Left renal cortex interstitium (tissue), 4 donors: ENCODE measurements around the gene GLIS2. TPM values are rescaled to one million over a fixed set of nuclear protein-coding genes. Genes with fewer than 3 reads are reported as not detected.

Experiments
- DNase-seq, 4 donors: peaks; one replicate each; pipeline ENCODE4 v3.0.0-alpha.2; 2013; ENCODE audit warnings: low read depth in 4 of 4, low spot score in 2 of 4, missing footprints in 1 of 4
- polyA plus RNA-seq, 4 donors: library from polyadenylated mRNA; unstranded; fragments of 120-200 nt; gene quantifications; one replicate each; pipeline ENCODE4 v1.2.1, GENCODE V29; 2013; ENCODE audit not compliant: insufficient read length in 4 of 4

Gene GLIS2
- polyA plus RNA-seq, 4 donors, result 32.5 to 59.1 (median 48.3) TPM

DNA sequence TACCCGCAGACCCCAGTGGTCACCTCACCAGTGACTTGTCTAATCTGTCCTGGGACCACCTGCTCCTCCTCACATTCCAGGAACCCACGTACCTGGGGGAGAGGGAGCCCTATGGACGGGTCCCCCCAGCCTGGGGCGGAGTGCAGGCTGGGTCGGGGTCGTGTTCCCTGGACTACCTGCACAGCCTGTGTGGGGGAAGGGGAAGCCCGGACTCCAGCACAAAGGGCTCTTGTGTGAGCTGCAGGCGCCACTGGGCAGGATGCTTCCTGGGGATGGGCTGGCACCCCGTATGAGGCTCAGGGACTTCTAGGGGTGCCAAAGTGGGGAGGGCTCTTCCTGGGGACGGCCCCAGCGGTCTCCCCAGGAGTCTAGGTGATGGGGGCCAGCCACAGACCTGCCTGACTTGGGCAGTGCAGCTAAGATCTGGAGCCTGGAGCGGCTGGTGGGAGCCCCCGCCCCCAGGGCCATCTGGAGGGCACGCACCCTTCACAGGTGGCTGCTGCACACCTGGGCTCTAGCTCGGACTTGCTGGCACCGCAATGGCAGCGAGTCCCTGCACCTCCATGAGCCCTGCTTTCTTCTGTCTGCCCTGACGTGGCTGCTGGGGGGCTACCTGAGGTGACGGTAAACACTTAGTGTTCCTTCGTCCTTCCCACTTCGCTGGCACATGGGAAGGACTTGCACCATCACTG, 63.3 kb downstream of the GLIS2 start:
- DNase-seq, result no peak

DNA sequence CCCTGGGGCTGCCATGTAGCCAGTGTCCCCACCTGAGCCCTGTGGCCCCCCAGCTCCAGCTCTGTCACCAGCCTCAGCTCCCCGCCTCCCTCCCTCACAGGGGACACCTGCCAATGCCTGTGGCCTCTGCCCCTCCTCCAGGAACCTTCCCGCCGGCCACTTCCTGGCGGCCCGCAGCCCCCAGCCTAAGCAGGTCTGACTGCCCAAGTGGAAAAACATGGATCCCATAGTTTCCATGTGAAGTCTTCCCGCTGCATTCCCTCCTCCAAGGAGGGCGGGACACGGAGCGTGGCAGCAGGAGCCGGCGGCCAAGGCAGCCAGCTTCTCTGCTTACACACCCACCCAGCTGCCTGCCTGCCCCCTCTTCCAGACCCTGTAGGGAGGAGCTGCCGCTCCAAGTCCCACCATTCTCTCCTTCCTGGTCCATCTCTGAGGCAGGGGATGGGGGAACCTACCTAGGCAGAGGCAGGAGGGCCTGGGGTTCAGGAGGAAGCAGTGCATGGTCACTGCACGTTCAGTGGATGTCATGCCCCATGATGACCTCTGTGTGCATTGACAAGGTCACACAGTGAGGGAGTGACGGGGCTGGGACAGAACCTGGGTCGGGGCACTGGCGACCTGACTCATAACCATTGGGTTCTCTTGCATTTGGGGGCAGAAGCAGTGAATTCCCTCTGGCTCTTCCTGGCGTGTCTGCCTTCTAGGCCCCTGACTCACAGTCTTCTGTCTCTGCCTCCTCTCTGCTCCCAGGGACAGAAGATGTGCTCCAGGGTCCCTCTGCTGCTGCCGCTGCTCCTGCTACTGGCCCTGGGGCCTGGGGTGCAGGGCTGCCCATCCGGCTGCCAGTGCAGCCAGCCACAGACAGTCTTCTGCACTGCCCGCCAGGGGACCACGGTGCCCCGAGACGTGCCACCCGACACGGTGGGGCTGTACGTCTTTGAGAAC, 64.5 kb downstream of the GLIS2 start:
- DNase-seq, result no peak

DNA sequence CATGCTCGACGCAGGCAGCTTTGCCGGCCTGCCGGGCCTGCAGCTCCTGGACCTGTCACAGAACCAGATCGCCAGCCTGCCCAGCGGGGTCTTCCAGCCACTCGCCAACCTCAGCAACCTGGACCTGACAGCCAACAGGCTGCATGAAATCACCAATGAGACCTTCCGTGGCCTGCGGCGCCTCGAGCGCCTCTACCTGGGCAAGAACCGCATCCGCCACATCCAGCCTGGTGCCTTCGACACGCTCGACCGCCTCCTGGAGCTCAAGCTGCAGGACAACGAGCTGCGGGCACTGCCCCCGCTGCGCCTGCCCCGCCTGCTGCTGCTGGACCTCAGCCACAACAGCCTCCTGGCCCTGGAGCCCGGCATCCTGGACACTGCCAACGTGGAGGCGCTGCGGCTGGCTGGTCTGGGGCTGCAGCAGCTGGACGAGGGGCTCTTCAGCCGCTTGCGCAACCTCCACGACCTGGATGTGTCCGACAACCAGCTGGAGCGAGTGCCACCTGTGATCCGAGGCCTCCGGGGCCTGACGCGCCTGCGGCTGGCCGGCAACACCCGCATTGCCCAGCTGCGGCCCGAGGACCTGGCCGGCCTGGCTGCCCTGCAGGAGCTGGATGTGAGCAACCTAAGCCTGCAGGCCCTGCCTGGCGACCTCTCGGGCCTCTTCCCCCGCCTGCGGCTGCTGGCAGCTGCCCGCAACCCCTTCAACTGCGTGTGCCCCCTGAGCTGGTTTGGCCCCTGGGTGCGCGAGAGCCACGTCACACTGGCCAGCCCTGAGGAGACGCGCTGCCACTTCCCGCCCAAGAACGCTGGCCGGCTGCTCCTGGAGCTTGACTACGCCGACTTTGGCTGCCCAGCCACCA, 65.4 kb downstream of the GLIS2 start:
- no peak for DNase-seq

GRCh38 chr16:4381935-4382794, 66.3 kb downstream of the GLIS2 start:
- DNase-seq, result no peak

- no peak for DNase-seq
Observed at GRCh38 chr16:4382795-4383357, 67.0 kb downstream of the GLIS2 start.

DNA sequence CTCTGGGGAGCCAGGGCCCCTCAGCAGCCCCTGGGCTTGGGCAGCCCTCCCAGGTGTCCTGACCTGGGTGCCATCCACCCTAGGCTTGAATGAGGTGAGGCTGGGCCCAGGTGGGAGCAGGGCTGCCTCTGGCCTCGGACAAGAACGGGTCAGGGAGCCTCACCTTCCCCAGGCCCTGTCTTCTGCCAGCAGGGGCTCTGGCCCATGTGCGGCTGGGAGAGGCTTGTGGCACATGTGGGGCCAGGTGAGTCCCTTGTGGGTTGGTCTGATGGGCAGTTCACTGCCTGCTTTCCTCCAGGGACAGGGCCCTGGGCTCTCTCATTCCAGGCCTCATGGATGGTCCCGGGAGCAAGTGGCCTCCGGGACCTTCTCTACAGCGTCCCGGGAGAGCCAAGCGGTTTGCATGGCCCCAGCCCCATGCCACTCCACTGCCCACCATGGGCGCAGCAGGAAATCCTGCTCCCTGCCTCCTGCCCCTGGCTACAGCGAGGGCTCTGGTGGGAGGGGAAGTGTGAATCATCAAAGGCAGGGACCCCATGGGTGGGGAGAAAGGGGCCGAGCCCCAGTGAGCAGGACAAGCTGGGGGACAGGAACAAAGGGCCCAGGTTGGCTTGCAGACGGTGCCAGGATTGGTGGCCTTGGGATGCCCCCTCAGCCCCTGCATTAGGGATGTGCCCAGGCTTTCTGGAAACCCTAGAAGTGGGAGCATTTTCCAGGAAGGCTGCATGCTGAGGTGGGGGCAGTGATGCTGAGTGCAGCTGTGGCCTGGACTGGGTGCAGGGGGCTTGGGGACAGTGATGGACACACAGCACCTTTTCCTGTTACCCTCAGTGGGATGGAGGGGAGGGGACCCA, 68.0 kb downstream of the GLIS2 start:
- no peak for DNase-seq

DNA sequence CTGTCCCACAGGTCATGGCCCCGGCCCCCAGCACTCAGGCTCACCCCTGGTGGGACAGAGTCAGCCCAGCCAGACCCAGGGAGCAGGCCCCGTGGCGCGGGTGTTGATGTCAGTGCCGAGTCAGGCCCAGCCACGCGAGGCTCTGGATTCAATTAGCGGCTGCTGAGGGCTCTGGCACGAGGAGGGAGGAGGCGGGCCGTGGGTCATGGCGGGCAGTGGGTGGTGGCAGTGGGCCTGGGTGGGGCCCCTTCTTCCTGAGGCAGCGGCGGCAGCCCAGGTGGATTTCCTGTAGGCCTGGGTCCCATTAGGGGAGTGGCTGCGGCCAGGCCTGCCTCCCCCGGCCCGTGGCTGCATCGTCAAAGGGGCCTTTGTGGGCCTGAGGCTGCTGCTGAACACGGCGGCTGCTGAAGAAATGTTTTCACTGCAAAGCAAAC, 68.7 kb downstream of the GLIS2 start:
- no peak for DNase-seq

GRCh38 chr16:4385066-4385788, 69.4 kb downstream of the GLIS2 start:
- no peak for DNase-seq

- no peak for DNase-seq
Observed at GRCh38 chr16:4385789-4386450, 70.1 kb downstream of the GLIS2 start.

- DNase-seq, result no peak
Observed at GRCh38 chr16:4386451-4386805, 70.6 kb downstream of the GLIS2 start.

- no peak for DNase-seq
Observed at GRCh38 chr16:4386951-4387565, 71.2 kb downstream of the GLIS2 start.

GRCh38 chr16:4387781-4388180, 71.9 kb downstream of the GLIS2 start:
- DNase-seq, result no peak

DNA sequence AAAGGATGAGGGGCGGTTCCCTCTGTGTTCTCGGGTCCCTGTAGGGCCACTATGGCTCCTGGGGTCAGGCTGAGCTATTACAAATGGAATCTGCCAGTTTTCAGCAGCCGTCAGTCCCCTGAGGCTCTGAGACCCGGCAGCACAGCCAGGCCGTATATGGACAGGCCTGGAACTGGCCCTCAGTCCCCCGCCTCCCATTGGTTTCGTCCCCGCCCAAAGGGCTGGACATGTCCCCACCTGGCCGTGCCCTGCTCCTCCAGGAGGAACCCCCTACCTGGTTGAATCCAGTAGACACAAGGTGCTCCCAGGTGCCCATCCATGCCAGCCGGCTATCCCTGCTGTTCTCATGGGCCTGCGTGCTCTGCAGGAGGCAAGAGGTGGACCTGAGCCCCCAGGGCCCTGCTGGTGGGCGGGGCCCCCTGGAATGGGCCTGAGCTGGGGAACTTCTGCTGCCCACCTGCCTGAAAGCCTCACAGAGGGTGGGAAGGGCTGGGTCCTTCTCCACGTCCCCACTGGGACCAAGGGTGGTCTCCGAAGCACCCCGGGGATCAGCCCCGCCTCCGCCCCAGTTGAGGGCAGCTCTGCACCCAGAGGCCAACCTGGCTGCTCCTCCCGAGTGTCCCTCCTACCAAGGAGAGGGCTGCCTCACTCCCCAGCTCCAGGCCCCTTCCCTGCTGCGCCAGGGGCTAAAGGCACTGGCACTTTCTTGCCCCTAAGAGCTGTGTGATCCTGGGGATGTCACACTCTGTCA, 72.6 kb downstream of the GLIS2 start:
- no peak for DNase-seq
